ENCODE data around the gene LCN12. TPM values are rescaled to one million over a fixed set of nuclear protein-coding genes. Genes with fewer than 3 reads are reported as not detected.

Gene LCN12
- total RNA-seq, 6 experiments from 2014 or later = 0.14 to 0.31 TPM; not detected in 4

DNA sequence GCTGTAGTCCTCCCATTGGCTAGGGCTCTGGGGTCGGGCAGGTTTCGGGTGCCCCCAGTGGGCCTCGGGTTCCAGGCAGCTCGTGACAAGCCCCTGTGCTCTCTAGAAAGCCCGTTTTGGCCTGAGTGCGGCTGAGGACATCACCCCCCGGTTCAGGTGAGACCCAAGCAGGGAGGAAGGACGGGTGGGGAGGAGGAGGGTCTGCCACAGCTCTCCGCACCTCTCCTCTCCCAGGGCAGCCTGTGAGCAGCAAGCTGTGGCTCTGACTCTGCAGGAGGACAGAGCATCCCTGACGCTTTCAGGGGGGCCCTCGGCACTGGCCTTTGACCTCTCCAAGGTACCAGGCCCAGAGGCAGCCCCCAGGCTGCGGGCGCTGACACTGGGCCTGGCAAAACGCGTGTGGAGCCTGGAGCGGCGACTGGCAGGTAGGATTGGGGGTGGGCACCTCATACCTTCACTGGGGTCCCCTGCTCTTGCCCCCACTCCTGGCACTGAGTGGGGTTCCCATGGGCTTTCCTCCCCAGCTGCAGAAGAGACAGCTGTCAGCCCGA lies 40.8 kb downstream of the LCN12 start:
- Mint-ChIP-seq H3K36me3 (ENCODE audit: low read depth) (peaks cover 5% of the 10 kb centered on the region; the same call in 1 of the 2 replicates), H3K27ac (peak overlapping the region; percentile 57; the same call in 1 of the 2 replicates), H3K9me3 (peaks cover 4% of the 10 kb centered on the region; the same call in 1 of the 2 replicates), H3K27me3 (ENCODE audit: insufficient read depth) (peaks cover 18% of the 10 kb centered on the region), H3K4me1 (ENCODE audit: low read depth) (peaks cover 15% of the 10 kb centered on the region), H3K4me3 (peak overlapping the region; percentile 85)
- no peak for DNase-seq
- TF ChIP-seq, protein P1, sequence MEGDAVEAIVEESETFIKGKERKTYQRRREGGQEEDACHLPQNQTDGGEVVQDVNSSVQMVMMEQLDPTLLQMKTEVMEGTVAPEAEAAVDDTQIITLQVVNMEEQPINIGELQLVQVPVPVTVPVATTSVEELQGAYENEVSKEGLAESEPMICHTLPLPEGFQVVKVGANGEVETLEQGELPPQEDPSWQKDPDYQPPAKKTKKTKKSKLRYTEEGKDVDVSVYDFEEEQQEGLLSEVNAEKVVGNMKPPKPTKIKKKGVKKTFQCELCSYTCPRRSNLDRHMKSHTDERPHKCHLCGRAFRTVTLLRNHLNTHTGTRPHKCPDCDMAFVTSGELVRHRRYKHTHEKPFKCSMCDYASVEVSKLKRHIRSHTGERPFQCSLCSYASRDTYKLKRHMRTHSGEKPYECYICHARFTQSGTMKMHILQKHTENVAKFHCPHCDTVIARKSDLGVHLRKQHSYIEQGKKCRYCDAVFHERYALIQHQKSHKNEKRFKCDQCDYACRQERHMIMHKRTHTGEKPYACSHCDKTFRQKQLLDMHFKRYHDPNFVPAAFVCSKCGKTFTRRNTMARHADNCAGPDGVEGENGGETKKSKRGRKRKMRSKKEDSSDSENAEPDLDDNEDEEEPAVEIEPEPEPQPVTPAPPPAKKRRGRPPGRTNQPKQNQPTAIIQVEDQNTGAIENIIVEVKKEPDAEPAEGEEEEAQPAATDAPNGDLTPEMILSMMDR (IDR thresholded peaks at IDR 0.05) = no peak

DNA sequence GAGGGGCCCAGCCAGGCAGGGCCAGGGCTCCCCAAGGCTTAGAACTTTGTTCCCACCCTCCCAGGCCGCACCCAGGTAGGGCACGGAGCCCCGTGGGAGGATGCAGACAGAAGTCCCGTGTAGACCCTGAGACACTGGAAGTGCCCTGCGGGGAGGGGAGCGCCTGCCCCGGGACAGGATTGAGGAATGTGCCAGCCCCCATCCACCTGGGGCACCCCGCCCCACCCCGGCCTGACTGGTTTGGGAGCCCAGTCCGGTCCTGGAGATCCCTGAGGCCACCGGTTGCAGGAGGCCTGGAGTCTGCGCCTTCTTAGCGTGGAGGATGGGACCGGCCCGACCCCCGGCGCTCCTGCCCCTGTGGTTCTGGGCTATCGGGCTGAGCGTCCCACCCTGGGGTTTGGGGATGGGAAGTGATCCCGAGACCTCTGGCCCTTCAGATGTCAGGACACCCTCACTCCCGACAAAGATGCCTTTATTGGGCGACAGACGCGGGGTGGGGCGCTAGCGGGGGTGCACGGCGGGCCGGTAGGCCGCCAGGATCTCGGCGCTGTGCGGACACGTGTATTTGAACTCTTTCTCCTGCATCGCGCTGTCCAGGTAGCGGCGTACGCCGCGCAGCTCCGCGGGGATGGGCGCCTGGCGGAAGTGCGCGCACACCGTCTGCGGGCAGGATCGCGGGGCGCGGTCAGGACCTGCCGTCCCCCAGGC lies 42.3 kb downstream of the LCN12 start:
- peaks cover 8% of the 10 kb centered on the region for H3K27me3 Mint-ChIP-seq (ENCODE audit: insufficient read depth)
- peaks cover 22% of the 10 kb centered on the region for H3K4me1 Mint-ChIP-seq (ENCODE audit: low read depth)
- DNase-seq = no peak
- H3K36me3 Mint-ChIP-seq (ENCODE audit: low read depth) = peaks cover 5% of the 10 kb centered on the region; the same call in 1 of the 2 replicates
- no peak overlapping the region; the same call in 1 of the 2 replicates for H3K4me3 Mint-ChIP-seq
- peaks cover 4% of the 10 kb centered on the region; the same call in 1 of the 2 replicates for H3K9me3 Mint-ChIP-seq
- H3K27ac Mint-ChIP-seq = no peak overlapping the region
- TF ChIP-seq, protein P1 (IDR thresholded peaks at IDR 0.05) = no peak

DNA sequence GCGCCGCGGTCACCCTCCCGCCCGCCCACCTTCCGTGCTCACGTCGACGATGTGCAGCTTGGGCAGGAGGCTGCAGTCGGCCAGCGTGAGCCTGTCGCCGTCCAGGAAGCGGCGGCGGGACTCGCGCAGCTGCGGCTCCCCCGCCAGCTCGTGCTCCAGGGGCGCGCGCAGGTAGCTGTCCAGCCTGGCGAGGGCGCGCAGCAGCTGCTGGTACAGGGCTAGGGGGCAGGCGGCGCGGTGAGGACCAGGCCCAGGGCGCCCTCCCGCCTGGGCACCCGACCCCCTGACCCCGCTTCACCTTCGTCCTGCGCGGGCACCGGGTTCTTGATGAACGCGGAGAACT lies 42.8 kb downstream of the LCN12 start:
- no peak overlapping the region for H3K4me3 Mint-ChIP-seq
- no peak overlapping the region for H3K27ac Mint-ChIP-seq
- TF ChIP-seq, protein P1 (IDR thresholded peaks at IDR 0.05) = no peak
- no peak for DNase-seq
- H3K36me3 Mint-ChIP-seq (ENCODE audit: low read depth) = peaks cover 5% of the 10 kb centered on the region; the same call in 1 of the 2 replicates
- peaks cover 23% of the 10 kb centered on the region for H3K4me1 Mint-ChIP-seq (ENCODE audit: low read depth)
- H3K9me3 Mint-ChIP-seq = peaks cover 4% of the 10 kb centered on the region; the same call in 1 of the 2 replicates
- peaks cover 8% of the 10 kb centered on the region for H3K27me3 Mint-ChIP-seq (ENCODE audit: insufficient read depth)

DNA sequence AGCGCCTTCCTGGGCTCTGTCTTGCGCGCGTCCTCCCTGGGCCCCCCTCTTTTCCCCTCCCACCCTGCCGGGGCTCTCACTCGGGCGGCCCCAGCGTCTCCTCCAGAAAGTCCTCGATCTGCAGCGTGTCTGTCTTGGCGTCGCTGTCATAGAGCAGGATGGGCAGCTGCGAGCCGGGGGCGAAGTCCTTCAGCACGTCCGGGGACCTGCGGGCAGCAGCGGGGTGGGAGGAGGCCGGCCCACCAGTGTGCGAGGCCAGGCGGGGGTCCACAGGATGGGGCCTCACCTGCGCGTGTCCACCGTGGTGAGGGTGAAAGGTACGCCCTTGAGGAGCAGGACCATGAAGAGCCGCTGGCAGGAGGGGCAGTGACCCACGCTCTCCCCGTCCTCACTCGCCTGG lies 43.3 kb downstream of the LCN12 start:
- Mint-ChIP-seq H3K27ac (no peak overlapping the region), H3K36me3 (ENCODE audit: low read depth) (peaks cover 5% of the 10 kb centered on the region; the same call in 1 of the 2 replicates), H3K4me3 (no peak overlapping the region), H3K27me3 (ENCODE audit: insufficient read depth) (peaks cover 4% of the 10 kb centered on the region), H3K9me3 (peaks cover 4% of the 10 kb centered on the region; the same call in 1 of the 2 replicates), H3K4me1 (ENCODE audit: low read depth) (peaks cover 28% of the 10 kb centered on the region)
- no peak for DNase-seq
- TF ChIP-seq, protein P1 (IDR thresholded peaks at IDR 0.05) = no peak

DNA sequence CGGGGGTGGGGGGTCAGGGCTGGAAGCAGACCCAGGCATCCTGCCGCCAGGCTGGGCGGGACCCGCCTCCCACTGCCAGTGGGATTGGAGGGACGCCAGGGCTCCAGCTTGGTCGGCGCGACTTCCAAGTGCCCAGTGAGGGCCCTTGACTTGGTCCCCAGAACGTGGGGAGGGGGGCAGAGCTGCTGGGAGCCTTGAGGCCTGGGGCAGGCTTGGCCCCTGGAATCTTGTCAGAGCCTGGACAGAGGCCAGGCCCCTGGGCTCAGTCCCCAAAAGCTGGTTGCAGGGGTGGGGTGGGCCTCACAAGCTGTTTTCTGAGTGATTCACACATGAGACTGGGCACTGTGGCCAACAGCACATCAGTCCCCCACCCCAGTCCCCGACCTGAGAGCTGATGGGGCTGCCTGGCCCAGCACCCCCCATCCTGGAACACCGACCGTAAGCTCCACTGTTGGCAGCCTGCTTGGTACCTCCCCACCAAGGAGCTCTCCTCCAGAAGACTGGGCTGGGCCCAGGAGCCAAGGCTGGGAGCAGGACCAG lies 43.8 kb downstream of the LCN12 start:
- H3K4me3 Mint-ChIP-seq = peak overlapping the region; percentile 46
- peaks cover under 1% of the 10 kb centered on the region; the same call in 1 of the 2 replicates for H3K9me3 Mint-ChIP-seq
- peaks cover 2% of the 10 kb centered on the region for H3K27me3 Mint-ChIP-seq (ENCODE audit: insufficient read depth)
- H3K4me1 Mint-ChIP-seq (ENCODE audit: low read depth) = peaks cover 32% of the 10 kb centered on the region
- peak; percentile 9 for DNase-seq
- peaks cover under 1% of the 10 kb centered on the region; the same call in 1 of the 2 replicates for H3K36me3 Mint-ChIP-seq (ENCODE audit: low read depth)
- peak overlapping the region; percentile 36 for H3K27ac Mint-ChIP-seq
- TF ChIP-seq, protein P1 (IDR thresholded peaks at IDR 0.05) = no peak
